Osteoblast (primary cell): Measurements from ENCODE around the gene NAV2. TPM values are rescaled to one million over a fixed set of nuclear protein-coding genes. Genes with fewer than 3 reads are reported as not detected.

ENCODE experiments used
- DNase-seq: peaks from one replicate; pipeline ENCODE4 v3.0.0; 2011; ENCODE audit warnings: low spot score, mixed read lengths; ENCODE audit not compliant: insufficient read length; ENCODE audit errors: missing footprints
- H2AFZ ChIP-seq: 2 replicates; pipeline ENCODE4 v1.6.0; 2011; ENCODE audit warnings: mild to moderate bottlenecking, low read length
- H3K27ac ChIP-seq: 2 replicates; pipeline ENCODE4 v1.5.1; 2011; ENCODE audit warnings: mild to moderate bottlenecking, low read depth, low read length, moderate library complexity
- H3K27me3 ChIP-seq: 2 replicates; pipeline ENCODE4 v1.6.0; 2012; ENCODE audit warnings: mild to moderate bottlenecking, control low read depth, inconsistent platforms, low read length, moderate library complexity; ENCODE audit not compliant: insufficient read depth
- H3K36me3 ChIP-seq: 2 replicates; pipeline ENCODE4 v1.5.1; 2011; ENCODE audit warnings: mild to moderate bottlenecking, low read length, control low read depth, moderate library complexity; ENCODE audit not compliant: insufficient read depth
- H3K4me1 ChIP-seq: 2 replicates; pipeline ENCODE4 v1.5.1; 2011; ENCODE audit warnings: mild to moderate bottlenecking, low read length, control low read depth, moderate library complexity; ENCODE audit not compliant: insufficient read depth
- H3K4me2 ChIP-seq: 2 replicates; pipeline ENCODE4 v1.6.0; 2011; ENCODE audit warnings: mild to moderate bottlenecking, low read length; ENCODE audit not compliant: insufficient read depth
- H3K4me3 ChIP-seq: fragments of 200-600 bp; sonication (generic); 3 replicates; pipeline ENCODE4 v1.5.1; 2012; ENCODE audit warnings: mild to moderate bottlenecking, low read length, inconsistent platforms; ENCODE audit not compliant: insufficient read depth
- H3K79me2 ChIP-seq: 2 replicates; pipeline ENCODE4 v1.6.0; 2012; ENCODE audit warnings: mild to moderate bottlenecking, low read length, control low read depth, inconsistent platforms; ENCODE audit not compliant: insufficient read depth
- H3K9me3 ChIP-seq: 2 replicates; pipeline ENCODE4 v1.5.1; 2011; ENCODE audit warnings: low read depth, low read length, control low read depth
- H4K20me1 ChIP-seq: 2 replicates; pipeline ENCODE4 v1.6.0; 2012; ENCODE audit warnings: mild to moderate bottlenecking, low read length, control low read depth; ENCODE audit not compliant: insufficient read depth
- CTCF ChIP-seq: IDR thresholded peaks from 2 replicates; pipeline ENCODE4 v1.5.1; 2011; ENCODE audit warnings: mild to moderate bottlenecking, low read depth, low read length, moderate library complexity; ENCODE audit errors: extremely low read depth
- total RNA-seq: library from RNA; depleted of rRNA; stranded (reverse); fragments of >200 nt; gene quantifications from 2 replicates; pipeline ENCODE4 v1.2.3, GENCODE V29; 2012

NAV2 gene
- total RNA-seq, 1 donor: 8.7 TPM

DNA sequence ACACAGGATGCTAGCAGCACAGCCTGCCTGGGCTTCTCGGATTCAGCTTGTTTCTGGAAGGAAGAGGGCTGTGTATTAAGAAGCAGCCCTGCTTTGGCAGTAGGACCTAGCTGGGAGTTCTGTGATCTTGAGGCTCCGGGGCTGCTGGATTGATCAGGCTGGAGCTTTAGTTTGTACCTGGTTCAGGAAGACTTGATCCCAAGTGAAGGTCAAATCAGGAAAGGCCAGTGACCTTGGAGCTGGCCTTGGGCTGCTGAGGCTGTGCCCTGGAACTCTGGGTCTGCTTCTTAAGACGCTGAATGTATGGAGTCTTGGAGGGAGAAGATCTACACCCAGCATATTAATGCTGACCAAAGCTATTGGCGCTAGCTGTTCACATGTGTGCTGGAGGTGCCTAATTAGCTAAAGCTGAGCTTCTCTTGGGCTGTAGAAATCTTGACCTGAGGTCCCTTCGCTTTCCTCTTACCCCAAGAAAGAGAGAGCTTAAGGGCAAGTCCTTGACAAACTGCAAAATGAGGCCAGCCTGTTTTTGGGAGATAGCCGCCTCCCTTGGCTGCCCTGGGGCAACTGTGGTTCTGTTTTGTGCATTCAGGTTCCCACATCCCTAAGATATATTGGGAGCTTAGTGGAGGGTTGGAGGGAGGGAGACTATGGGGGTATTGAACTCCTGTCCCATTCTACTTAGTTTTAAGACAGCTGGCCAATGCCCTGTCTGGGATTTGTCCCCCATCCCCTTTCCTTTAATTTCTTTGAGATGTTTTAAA is 311.7 kb downstream of the NAV2 start:
- no peaks in the 10 kb centered on the region for H3K9me3 ChIP-seq
- H3K36me3 ChIP-seq: no peaks in the 10 kb centered on the region
- peaks cover 4% of the 10 kb centered on the region for H4K20me1 ChIP-seq
- no peak for DNase-seq
- no peak for TF ChIP-seq CTCF
- no peak overlapping the region for H3K4me3 ChIP-seq
- no peak overlapping the region for H3K27ac ChIP-seq
- no peaks in the 10 kb centered on the region for H3K27me3 ChIP-seq
- peaks cover 72% of the 10 kb centered on the region for H3K79me2 ChIP-seq
- no peak overlapping the region for H2AFZ ChIP-seq
- peaks cover 14% of the 10 kb centered on the region for H3K4me1 ChIP-seq
- H3K4me2 ChIP-seq: no peak overlapping the region

- H3K36me3 ChIP-seq: no peaks in the 10 kb centered on the region
- no peak overlapping the region for H3K27ac ChIP-seq
- H3K79me2 ChIP-seq: peaks cover 76% of the 10 kb centered on the region
- H2AFZ ChIP-seq: no peak overlapping the region
- TF ChIP-seq CTCF: no peak
- peaks cover 14% of the 10 kb centered on the region for H3K4me1 ChIP-seq
- no peak overlapping the region for H3K4me3 ChIP-seq
- no peaks in the 10 kb centered on the region for H3K27me3 ChIP-seq
- H3K4me2 ChIP-seq: no peak overlapping the region
- DNase-seq: no peak
- no peaks in the 10 kb centered on the region for H3K9me3 ChIP-seq
- H4K20me1 ChIP-seq: peaks cover 4% of the 10 kb centered on the region
These were observed 312.7 kb downstream of the NAV2 start for GRCh38 chr11:20025332-20025840.

DNA sequence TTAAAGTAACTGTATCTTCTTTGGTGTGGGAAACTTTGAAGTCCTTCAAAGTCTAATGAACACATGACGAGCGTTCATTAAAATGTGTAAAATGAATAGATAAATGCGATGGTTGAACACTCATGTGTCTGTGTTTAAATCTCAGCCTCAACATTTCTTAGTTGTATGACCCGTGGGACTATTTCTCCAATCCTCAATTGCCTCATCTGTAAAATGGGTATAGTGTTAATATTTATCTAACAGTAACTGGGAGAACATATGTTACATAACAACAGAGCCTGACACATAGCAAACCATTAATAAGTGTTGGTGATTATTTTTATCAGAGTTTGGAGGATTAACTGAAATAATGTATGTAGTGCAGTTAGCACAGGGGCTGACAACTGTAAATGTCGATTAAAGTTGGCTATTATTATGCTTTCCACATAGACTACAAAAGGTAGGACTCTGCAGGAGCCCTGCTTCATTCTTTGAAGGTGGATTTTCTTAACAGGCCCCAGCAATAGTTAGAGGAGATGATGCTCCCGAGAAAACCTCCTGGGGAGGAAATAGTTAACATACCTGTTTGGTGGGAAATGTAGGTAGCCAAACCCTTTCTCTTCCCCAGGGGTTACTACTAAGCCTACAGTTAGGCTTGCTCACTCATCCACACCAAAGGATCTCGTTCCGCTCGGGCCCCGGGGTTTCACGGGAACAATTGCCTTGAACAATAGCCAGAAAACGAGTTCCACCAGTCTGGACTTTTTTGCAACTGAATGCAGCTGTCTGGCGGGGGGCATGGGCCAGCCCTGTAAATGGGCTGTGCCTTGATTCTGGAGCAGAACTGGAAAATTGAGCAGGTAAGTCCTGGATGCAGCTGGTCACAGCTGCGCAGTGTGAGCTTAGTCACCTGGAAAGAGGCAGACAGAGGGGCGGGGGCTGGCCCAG is 314.3 kb downstream of the NAV2 start:
- no peak for TF ChIP-seq CTCF
- no peak overlapping the region for H2AFZ ChIP-seq
- no peak overlapping the region for H3K4me3 ChIP-seq
- H3K4me2 ChIP-seq: no peak overlapping the region
- no peaks in the 10 kb centered on the region for H3K27me3 ChIP-seq
- no peak for DNase-seq
- no peaks in the 10 kb centered on the region for H3K9me3 ChIP-seq
- no peak overlapping the region for H3K27ac ChIP-seq
- peaks cover 4% of the 10 kb centered on the region for H4K20me1 ChIP-seq
- peaks cover 69% of the 10 kb centered on the region for H3K79me2 ChIP-seq
- no peaks in the 10 kb centered on the region for H3K36me3 ChIP-seq
- peaks cover 22% of the 10 kb centered on the region for H3K4me1 ChIP-seq
